Kidney tubule cell (primary cell): Measurements from ENCODE around the gene MATR3.
"Not testable (repeated sequence)": the region's sequence is repeated elsewhere in the genome, so short reads cannot be mapped to it uniquely, and the experiment has no call there.

Experiments used
- DNase-seq: peaks from one replicate; pipeline ENCODE4 v3.0.0-alpha.2; 2018; ENCODE audit warnings: low spot score

MATR3 gene

DNA sequence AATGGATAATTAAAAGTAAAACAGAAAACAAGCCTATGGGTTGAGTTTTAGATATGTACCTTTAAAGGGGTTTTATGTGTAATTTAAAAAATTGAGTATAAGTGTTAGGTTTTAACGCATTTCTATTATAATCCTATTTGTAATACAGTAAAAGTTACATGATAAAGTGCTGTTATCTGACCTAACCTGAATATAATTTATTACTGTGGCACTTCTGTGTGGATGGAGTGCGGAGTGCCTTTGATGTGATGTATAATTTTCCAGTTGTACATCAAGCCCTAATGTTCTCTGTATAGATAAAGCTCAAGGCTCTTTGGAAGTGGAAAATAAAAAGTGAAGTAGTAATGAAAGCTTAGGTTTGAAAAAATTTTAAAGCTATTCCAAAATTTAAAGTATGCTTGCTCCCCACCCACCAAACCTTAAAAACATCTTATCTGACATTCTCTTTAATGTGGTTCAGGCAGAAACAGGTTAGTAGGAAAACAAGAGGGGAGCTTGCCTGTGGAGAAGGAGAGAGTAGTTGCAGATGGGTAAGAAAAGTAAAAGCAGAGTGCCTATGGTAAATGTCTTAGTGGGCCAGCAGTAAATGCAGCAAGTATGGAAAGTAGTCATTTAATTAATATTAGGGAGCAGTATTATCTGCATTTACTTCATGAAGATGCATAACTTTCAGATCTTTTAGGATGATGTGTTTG lies 4.0 kb downstream of the MATR3 start:
- no peak for DNase-seq

DNA sequence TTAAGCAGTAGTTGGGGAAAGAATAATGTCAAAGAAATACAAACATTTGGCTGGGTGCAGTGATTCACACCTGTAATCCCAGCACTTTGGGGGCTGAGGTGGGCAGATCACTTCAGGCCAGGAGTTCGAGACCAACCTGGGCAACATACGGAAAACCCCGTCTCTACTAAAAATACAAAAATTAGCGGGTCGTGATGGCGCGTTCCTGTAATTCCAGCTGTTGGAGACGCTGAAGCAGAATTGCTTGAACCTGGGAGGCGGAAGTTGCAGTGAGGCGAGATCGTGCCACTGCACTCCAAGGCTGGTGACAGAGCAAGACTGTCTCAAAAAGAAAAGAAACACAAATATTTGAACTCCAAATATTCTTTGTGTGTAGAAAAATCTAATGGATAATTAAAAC lies 4.7 kb downstream of the MATR3 start:
- DNase-seq = no peak

- no peak for DNase-seq
These were observed 5.9 kb downstream of the MATR3 start for GRCh38 chr5:139299486-139299885.

DNA sequence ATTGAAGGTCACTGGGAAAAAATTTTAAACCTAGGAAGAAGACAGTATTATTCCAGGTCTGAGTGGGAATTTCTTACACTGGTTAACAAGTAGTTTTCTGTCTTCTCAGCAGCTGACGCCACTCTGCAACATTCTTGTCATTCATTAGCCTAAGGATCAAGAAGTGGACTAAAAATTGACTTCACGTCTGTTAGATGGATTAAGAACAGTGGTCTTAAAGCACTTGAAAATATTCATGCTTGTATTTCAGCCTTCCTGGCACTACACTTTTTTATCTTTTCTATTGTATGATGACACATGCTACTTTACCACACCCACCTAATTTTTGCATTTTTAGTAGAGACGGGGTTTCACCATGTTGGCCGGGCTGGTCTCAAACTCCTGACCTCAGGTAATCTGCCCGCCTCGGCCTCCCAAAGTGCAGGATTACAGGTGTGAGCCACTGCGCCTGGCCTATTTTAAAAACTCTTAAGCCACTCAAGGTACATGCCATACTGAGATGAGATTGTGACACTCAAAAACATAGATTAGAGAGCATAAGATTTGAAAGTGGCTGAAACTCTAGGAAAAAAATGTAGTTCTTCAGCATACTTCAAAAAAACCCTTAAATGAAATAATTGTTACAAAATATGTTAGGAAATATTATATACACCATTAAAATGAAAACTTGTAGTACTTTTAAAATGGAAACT lies 8.4 kb downstream of the MATR3 start:
- peak; percentile 45 for DNase-seq

GRCh38 chr5:139304391-139305324 lies 11.1 kb downstream of the MATR3 start:
- DNase-seq = no peak

DNA sequence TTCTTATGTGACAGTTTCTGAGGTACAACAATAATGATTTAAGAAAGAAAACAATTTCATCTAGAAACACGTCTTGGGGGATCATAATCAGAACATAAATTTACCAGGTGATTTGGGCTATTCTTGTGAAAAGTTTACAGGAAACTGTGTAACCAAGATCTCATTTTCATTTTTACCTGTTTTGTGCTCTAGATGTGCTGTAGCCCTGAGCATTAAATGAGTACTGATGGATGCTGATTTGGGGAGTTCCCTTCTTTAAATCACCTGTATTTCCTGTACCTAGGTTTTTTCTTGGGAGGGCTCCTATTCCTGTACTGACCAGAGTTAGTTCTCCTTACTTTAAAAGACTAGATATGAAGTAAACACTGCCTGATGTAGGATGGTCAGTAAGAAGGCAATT lies 12.7 kb downstream of the MATR3 start:
- DNase-seq = no peak

DNA sequence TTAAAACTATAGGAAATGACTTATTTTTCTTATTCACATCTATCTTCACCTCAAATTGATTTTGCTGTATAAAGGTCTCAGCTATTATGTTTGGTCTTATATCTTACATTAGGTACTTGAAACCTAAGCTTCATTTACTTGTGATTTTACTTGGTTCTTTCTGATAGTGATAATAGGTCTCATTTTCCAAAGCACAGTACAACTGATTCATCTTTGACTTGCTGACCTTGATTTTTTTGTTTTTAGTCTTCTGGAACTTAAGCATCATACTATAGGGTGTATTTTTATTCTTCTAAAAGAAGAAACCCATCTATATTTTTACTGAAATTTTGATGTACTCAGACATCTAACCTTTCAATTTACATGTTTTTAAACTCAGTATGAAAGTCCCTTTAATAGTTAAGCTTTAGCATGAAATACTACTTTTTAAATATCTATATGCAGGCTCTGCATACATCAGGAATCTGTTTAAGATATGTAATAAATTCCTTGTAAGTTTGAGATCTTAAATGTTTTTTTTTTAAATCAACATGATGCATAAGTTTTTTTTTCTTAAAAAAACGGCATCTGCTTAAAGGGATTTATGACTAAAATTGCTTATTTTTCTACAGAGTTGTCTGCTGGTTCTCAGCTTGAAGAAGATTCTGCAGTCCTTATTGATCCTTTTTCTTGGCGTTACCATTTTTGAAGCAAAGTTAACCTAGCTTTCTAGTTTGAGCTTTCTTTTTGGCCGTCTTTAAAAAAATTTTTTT lies 13.3 kb downstream of the MATR3 start:
- no peak for DNase-seq

DNA sequence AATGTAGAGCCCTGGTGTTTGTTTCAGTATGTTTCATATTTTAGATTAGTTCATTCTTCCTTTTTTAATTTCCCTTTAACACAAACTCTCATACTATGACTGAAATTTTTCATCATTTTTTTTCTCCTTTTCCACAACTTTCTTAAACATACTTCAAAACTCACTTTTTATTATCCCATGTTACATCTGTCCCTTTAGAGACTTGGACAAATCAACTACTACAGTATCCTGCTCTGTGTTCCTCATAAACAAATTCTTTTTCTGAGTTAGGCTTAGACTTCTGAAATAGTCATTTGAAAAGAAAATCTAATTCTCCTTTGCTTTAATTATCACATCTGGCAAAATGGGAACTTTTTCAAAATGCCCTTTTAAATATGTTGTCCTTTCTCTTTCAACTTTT lies 15.3 kb downstream of the MATR3 start:
- DNase-seq = no peak

DNA sequence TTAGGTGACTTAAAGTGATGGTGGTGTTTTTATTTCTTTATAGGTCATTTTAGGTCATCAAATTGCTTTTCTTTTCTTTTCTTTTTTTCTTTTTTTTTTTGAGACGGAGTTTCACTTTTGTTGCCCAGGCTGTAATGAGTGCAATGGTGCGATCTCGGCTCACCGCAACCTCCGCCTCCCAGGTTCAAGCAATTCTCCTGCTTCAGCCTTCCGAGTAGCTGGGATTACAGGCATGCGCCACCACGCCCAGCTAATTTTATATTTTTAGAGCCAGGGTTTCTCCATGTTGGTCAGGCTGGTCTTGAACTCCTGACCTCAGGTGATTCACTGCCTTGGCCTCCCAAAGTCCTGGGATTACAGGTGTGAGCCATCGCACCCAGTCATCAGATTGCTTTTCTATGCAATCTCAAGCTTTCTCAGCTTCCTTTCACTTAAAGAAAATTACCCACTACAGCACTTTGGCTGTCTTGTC lies 17.2 kb downstream of the MATR3 start:
- DNase-seq = peak; percentile 77

- DNase-seq = no peak
These were observed 18.5 kb downstream of the MATR3 start for GRCh38 chr5:139312075-139312474.

DNA sequence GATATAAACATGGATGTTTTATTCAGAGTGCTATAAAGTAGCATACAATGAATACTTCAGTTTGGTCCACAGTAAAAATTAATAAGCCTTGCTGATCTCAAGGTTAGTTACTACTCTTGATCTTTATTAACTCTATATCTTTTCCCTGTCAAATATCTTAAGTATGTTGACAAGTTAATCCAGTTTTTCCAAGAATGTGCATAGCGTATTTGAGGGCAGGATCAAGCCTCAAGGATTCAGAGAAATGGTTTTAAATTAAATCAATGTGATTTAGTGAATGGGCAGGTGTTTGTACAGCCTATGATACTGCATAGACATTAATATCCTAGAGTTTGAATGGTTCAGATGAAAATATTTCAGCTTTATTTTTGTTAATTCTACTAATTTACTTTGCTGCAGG lies 20.7 kb downstream of the MATR3 start:
- no peak for DNase-seq

DNA sequence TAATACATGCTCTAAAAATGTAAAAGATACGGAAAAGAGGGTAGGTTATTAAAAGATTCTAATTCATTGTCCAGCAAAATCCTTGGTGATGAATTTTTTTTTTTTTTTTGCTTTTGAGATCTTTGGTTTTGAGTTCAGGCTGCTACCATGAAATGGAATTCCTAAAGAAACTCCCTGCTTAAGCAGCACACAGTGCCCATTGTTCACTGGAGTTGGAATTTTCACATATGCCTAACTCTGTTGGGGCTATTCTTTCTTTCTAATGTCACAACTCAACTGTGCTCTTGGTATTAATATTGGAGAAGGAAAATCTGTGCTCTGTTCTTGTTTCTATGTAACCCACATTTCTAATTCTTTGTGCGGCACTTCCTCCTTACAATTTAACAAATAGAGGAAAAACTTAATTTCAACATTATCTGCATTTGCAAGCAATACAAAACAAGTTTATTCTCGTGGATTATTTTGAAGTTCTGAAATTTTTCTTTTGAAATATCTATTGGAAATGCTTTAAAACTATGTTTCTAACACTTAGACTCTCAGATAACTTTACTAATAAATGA lies 21.6 kb downstream of the MATR3 start:
- DNase-seq = no peak

- DNase-seq = no peak
These were observed 42.3 kb downstream of the MATR3 start for GRCh38 chr5:139335811-139336210.

GRCh38 chr5:139340051-139340450 lies 46.5 kb downstream of the MATR3 start:
- DNase-seq = peak; percentile 20

- no peak for DNase-seq
These were observed 47.7 kb downstream of the MATR3 start for GRCh38 chr5:139341187-139341688.

DNA sequence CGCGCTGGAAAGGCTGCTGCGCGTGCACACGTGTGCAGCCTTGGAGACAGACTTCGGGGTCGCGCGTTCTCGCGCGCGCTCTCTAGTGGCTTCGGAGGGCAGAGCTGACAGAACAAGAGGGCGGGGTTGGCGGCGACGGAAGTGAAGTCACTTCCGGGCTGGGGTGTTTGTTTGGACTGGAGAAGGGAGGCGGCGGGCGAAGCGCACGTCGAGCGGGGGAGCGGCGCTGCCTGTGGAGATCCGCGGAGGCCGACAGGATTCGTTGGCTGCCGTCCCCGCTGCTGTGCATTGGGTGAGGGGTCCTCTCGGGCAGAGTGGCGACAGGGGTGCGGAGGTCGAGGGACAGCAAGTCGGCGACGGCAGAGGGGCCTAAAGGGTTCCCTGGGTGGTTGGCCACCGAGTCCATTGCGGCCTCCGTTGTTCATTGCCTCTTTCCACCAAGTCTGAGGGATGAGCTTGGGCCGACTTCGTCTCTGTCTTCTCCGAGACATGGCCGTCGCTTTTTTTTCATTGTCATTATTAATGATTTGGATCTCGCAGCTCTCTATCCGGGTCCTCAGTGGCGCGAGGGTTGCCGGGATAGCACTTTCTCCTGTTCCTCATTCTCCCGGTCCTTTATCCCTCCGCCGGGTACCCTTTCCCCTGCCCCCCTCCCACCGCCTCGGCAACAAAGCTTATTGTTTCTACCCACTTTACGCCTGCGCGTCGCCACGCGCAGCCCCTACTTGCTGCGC lies 48.3 kb downstream of the MATR3 start, which contains the start of gene PAIP2:
Gene PAIP2 (plus strand): TSS at position 166 of the 734 bp plus-strand sequence. CDS start 21,931 bp downstream, outside the sequence.
- DNase-seq = peak; percentile 97

DNA sequence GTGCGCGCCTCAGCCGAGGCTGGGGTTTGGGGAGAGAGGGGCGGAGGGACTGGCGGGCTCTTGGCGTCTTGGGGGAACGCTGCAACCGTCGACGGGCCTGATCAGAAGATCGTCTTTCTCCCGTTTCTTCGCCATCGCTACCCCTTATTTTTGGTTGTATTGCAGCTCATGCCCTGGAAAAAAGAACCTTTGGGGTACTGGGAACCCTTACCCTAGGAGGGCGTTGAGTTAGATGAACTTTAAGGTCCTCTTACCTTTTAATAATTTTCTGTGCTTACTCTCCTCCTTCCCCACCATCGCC lies 48.8 kb downstream of the MATR3 start:
- no peak for DNase-seq

GRCh38 chr5:139343476-139343875 lies 49.9 kb downstream of the MATR3 start:
- no peak for DNase-seq

DNA sequence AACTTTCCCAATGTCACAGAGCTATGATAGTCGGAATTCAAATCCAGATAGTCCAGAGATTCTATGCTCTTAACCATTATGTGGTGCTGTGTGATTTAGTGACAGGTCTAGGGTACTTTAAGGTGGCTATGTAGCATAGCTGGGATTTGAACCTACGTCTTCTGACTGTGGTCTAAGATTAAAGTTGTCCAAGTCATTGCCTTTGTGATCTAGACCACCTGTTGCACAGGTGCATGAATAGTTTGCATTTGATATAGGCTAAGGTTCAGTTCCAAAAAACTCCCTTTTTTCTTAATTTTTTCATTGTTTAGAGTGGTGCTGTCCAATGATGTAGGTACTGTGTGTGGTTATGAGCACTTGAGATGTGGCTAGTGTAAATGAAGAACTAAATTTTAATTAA lies 50.6 kb downstream of the MATR3 start:
- DNase-seq = no peak

DNA sequence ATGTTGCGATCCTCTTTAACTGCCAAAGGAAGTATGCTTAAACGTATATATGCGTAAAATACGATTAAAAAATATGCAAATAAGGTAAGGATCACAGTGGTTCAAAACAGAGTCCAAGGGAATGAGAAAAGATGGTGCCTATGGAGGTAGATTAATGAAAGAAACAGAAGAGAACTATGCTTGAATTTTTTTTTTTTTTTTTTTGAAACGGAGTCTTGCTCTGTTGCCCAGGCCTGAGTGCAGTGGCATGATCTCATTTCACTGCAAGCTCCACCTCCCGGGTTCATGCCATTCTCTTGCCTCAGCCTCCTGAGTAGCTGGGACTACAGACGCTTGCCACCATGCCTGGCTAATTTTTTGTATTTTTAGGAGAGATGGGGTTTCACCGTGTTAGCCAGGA lies 51.9 kb downstream of the MATR3 start:
- not testable (repeated sequence) for DNase-seq

GRCh38 chr5:139347863-139348262 lies 54.3 kb downstream of the MATR3 start:
- DNase-seq = not testable (repeated sequence)
